ENCODE measurements around the gene USP13. TPM values are rescaled to one million over a fixed set of nuclear protein-coding genes. Genes with fewer than 3 reads are reported as not detected.

USP13 gene
- 14.1 and 15.4 TPM in 2 replicates for total RNA-seq (2013; cell fraction: nucleolus; rRNA removed)
- total RNA-seq (2014; rRNA removed) (8.4 and 10.6 TPM in 2 replicates), total RNA-seq (2014; rRNA removed; fragmentation: Illumina TruSeq; extraction: Trizol) (7.8 and 8.1 TPM in 2 replicates), total RNA-seq (2021) (18.3 and 20.8 TPM in 2 replicates), polyA plus RNA-seq (2011; rRNA removed) (12.1 and 14.4 TPM in 2 replicates), polyA plus RNA-seq (2014; fragmentation: Illumina TruSeq; extraction: Trizol) (14.9 and 20.1 TPM in 2 replicates), polyA plus RNA-seq (2014; fragmentation: Nextera tagmentation; extraction: Ambion mirVana) (1 to 10 TPM; 5.3 to 6.6 TPM), polyA plus RNA-seq (2014; rRNA removed) (9.3 and 9.6 TPM in 2 replicates), polyA plus RNA-seq (2016; fragmentation: Nextera tagmentation; extraction: Ambion mirVana) (10 to 100 TPM in 1 of 2 experiments, 1 to 10 TPM in 1; 3.2 to 11.7 TPM), polyA minus RNA-seq (2011; rRNA and poly(A)+ RNA removed) (22.8 and 24.6 TPM in 2 replicates), Bru-seq, nascent RNA (percentile 65 among the genes with signal in this experiment), BruChase-seq, experiment 1, labeled RNA remaining after a 6-hour chase (percentile 64 among the genes with signal in this experiment), BruChase-seq, experiment 2, labeled RNA remaining after a 2-hour chase (percentile 62 among the genes with signal in this experiment)
- 2.6 TPM for polyA plus RNA-seq (2011; ENCODE audit: low read depth)
- 10.3 and 11.8 TPM in 2 replicates for polyA plus RNA-seq (2011; cell fraction: cytosol; rRNA removed)
- polyA plus RNA-seq (2011; cell fraction: nucleus; rRNA removed): 9.2 and 13.0 TPM in 2 replicates
- polyA plus RNA-seq (2012): 3.5 and 4.4 TPM in 2 replicates
- 12.0 and 14.1 TPM in 2 replicates for polyA minus RNA-seq (2011; cell fraction: cytosol; rRNA and poly(A)+ RNA removed)
- 14.6 and 27.7 TPM in 2 replicates for polyA minus RNA-seq (2011; cell fraction: nucleus; rRNA and poly(A)+ RNA removed)
- long read RNA-seq, experiment 1, full-length matches to known transcripts: 9 of 13 reads
- long read RNA-seq, experiment 1, partial matches to known transcripts: 0 of 13 reads
- long read RNA-seq, experiment 1, other reads (novel, unspliced or antisense): 4 of 13 reads
- long read RNA-seq, experiment 2, full-length matches to known transcripts: 8 of 24 reads
- long read RNA-seq, experiment 2, partial matches to known transcripts: 2 of 24 reads
- long read RNA-seq, experiment 2, other reads (novel, unspliced or antisense): 14 of 24 reads

- H3K79me2 ChIP-seq (ENCODE audit: control insufficient read depth, insufficient read depth, low read length): peaks cover 33% of the 10 kb centered on the region
- H3K4me3 ChIP-seq: peak within 1 kb of the TSS; percentile 99
- ChIA-PET RAD21 (ENCODE audit: unreplicated experiment) (interaction anchor here (0.6 kb wide), 2 partner anchors 11 to 309 kb away, joined by 3 to 4 read pairs; no protein-coding TSS in a partner anchor), SMC1A (ENCODE audit: uncharacterized antibody, unreplicated experiment) (no interaction called here), POLR2A (interaction anchor here (1.6 kb wide), 1 partner anchor 48 kb away, joined by 6 read pairs; the partner anchor contains the start of genes MRPL47 and NDUFB5), CTCF (interaction anchor here (1.0 kb wide), 2 partner anchors 8 to 24 kb away, joined by 3 read pairs; no protein-coding TSS in a partner anchor)
- under 1% methylated on average over 50 of the region's 56 CpGs for WGBS (ENCODE audit: insufficient coverage, insufficient replicate concordance, low lambda C conversion rate, missing lambda C conversion rate)
- H3K36me3 ChIP-seq (ENCODE audit: control insufficient read depth in 2 of 2, insufficient read depth in 2 of 2, low read length in 1 of 2): no peaks in the 10 kb centered on the region
- intact Hi-C loops (cut with micrococcal nuclease; ENCODE audit: unreplicated experiment) (loop anchor here (2.0 to 5.0 kb wide), 3 partner anchors 48 to 950 kb away; partner anchors contain the start of genes MRPL47, NDUFB5 and TTC14), in situ Hi-C loops (cut with MboI) (no loop called here)
- no peaks in the 10 kb centered on the region for H4K20me1 ChIP-seq (ENCODE audit: control insufficient read depth, insufficient read depth)
- ATAC-seq (peak; percentile 61), FAIRE-seq (peak; percentile 35), DNase-seq (ENCODE audit: low read depth, low spot score) (no peak)
- H3K9ac ChIP-seq (ENCODE audit: control insufficient read depth, insufficient read depth, low read length): peak within 1 kb of the TSS; percentile 81
- peak within 1 kb of the TSS; percentile 73 for H3K4me2 ChIP-seq (ENCODE audit: control insufficient read depth, insufficient read depth)
- peak within 1 kb of the TSS; percentile 73 for H3K27ac ChIP-seq (ENCODE audit: control insufficient read depth, insufficient read depth)
- H3K27me3 ChIP-seq (replicated peaks in 1 of 2; ENCODE audit: control insufficient read depth in 2 of 2, insufficient read depth in 2 of 2, low read length in 1 of 2): no peaks in the 10 kb centered on the region
- BruUV-seq (replicated peaks): no TSS peak
- peak within 1 kb of the TSS; percentile 88 for H2AFZ ChIP-seq (ENCODE audit: control insufficient read depth, low read depth, low read length)
- no peaks in the 10 kb centered on the region for H3K9me3 ChIP-seq (replicated peaks; ENCODE audit: control insufficient read depth, insufficient read depth, low read length)
- no peaks in the 10 kb centered on the region for H3K4me1 ChIP-seq (ENCODE audit: control insufficient read depth, insufficient read depth, low read length)
- TF ChIP-seq CREB1 (IDR thresholded peaks at IDR 0.05; ENCODE audit: low read depth) (peak; percentile 60), NR2C2 (IDR thresholded peaks at IDR 0.05; ENCODE audit: borderline replicate concordance, control insufficient read depth, insufficient read length, low read depth) (no peak), KAT2A (conservative IDR thresholded peaks at IDR 0.05; ENCODE audit: control insufficient read depth, low read depth, low read length) (no peak), KDM1A (IDR thresholded peaks at IDR 0.05; ENCODE audit: borderline replicate concordance) (no peak), RB1 (IDR thresholded peaks at IDR 0.05; ENCODE audit: borderline replicate concordance) (peak; percentile 47; the same call in 1 of the 2 replicates), ASH2L (IDR thresholded peaks at IDR 0.05; ENCODE audit: borderline replicate concordance, low read depth) (no peak), RELA (IDR thresholded peaks at IDR 0.05; ENCODE audit: borderline replicate concordance, partially characterized antibody) (no peak), ZSCAN29 (IDR thresholded peaks at IDR 0.05) (0 out of 2 replicates have a peak, but pooled peaks have one; percentile 17), ATF7 (IDR thresholded peaks at IDR 0.05; ENCODE audit: low read depth) (0 out of 2 replicates have a peak, but pooled peaks have one; percentile 17), USF1 (IDR thresholded peaks at IDR 0.05; ENCODE audit: borderline replicate concordance, extremely low read length, insufficient read depth, low read depth, low read length) (no peak), TAF1 (IDR thresholded peaks at IDR 0.05; ENCODE audit: borderline replicate concordance, low read depth, low read length) (no peak; the same call in 1 of the 2 replicates), FOXK2 (IDR thresholded peaks at IDR 0.05) (no peak), HSF1 (IDR thresholded peaks at IDR 0.05; ENCODE audit: low read depth, low read length) (no peak), NRF1 (conservative IDR thresholded peaks at IDR 0.05; ENCODE audit: low read depth, low read length) (no peak), MTA3 (IDR thresholded peaks at IDR 0.05; ENCODE audit: borderline replicate concordance, low read length) (no peak), MEF2A (IDR thresholded peaks at IDR 0.05; ENCODE audit: insufficient read depth, low read depth, low read length) (no peak), CHD4 (IDR thresholded peaks at IDR 0.05) (no peak), HDAC2 (IDR thresholded peaks at IDR 0.05) (no peak), RUNX3 (IDR thresholded peaks at IDR 0.05; ENCODE audit: low read length) (peak; percentile 33; the same call in 1 of the 2 replicates)
These were observed at the start of gene USP13 for GRCh38 chr3:179652447-179653095. Gene USP13 (plus strand): TSS chr3:179653040. CDS start chr3:179653226, 186 bp downstream.
